GM18909 (cell line): ENCODE results near the gene NOTO.

Experiments used
- ATAC-seq: cut with Tn5 transposase; IDR thresholded peaks from one replicate; pipeline ENCODE4 v1.9.1; 2021; ENCODE audit warnings: mild to moderate bottlenecking; ENCODE audit not compliant: unreplicated experiment, poor library complexity

Gene NOTO

GRCh38 chr2:73233154-73233931 is 31.0 kb downstream of the NOTO start, which contains the start of gene PRADC1:
PRADC1 (minus strand) TSS chr2:73233239; CDS start chr2:73233160, 79 bp downstream.
- peak; percentile 92 for ATAC-seq

GRCh38 chr2:73233932-73234832 is 31.8 kb downstream of the NOTO start, which contains the start of gene CCT7:
CCT7 (plus strand) TSS chr2:73234308; CDS start chr2:73234379, 71 bp downstream.
- peak; percentile 66 for ATAC-seq

- no peak for ATAC-seq
Observed at GRCh38 chr2:73235315-73236028, 33.1 kb downstream of the NOTO start.

GRCh38 chr2:73237168-73237567 is 34.8 kb downstream of the NOTO start:
- ATAC-seq, result no peak

GRCh38 chr2:73238149-73238548 is 35.8 kb downstream of the NOTO start:
- no peak for ATAC-seq

GRCh38 chr2:73238976-73239375 is 36.6 kb downstream of the NOTO start:
- no peak for ATAC-seq

- ATAC-seq, result no peak
Observed at GRCh38 chr2:73239776-73240175, 37.4 kb downstream of the NOTO start.

- ATAC-seq, result no peak
Observed at GRCh38 chr2:73243884-73244570, 41.7 kb downstream of the NOTO start.

- no peak for ATAC-seq
Observed at GRCh38 chr2:73244580-73244979, 42.2 kb downstream of the NOTO start.

GRCh38 chr2:73246850-73247249 is 44.5 kb downstream of the NOTO start:
- no peak for ATAC-seq

- ATAC-seq, result no peak
Observed at GRCh38 chr2:73249636-73250035, 47.3 kb downstream of the NOTO start.

GRCh38 chr2:73250872-73251846 is 48.8 kb downstream of the NOTO start:
- no peak for ATAC-seq

GRCh38 chr2:73252238-73253027 is 50.1 kb downstream of the NOTO start:
- ATAC-seq, result no peak

GRCh38 chr2:73253400-73253799 is 51.0 kb downstream of the NOTO start:
- ATAC-seq, result no peak

GRCh38 chr2:73253901-73254300 is 51.5 kb downstream of the NOTO start:
- no peak for ATAC-seq

GRCh38 chr2:73254343-73255006 is 52.1 kb downstream of the NOTO start:
- ATAC-seq, result no peak

- ATAC-seq, result no peak
Observed at GRCh38 chr2:73255007-73255644, 52.8 kb downstream of the NOTO start.
